GM19099 (cell line): ENCODE results near the gene VPS18.

ENCODE experiments used
- POLR2A ChIP-seq: IDR thresholded peaks from 3 replicates; pipeline ENCODE4 v1.6.1; 2011; ENCODE audit warnings: low read depth; ENCODE audit not compliant: insufficient read length; ENCODE audit errors: extremely low read depth

VPS18 gene

GRCh38 chr15:40930430-40931299, 36.4 kb downstream of the VPS18 start:
- no peak for TF ChIP-seq POLR2A

- TF ChIP-seq POLR2A = no peak
Observed at GRCh38 chr15:40931300-40932142, 37.3 kb downstream of the VPS18 start.

GRCh38 chr15:40932156-40932555, 37.9 kb downstream of the VPS18 start:
- TF ChIP-seq POLR2A = no peak

- no peak for TF ChIP-seq POLR2A
Observed at GRCh38 chr15:40932649-40933516, 38.6 kb downstream of the VPS18 start.

GRCh38 chr15:40933517-40933902, 39.3 kb downstream of the VPS18 start:
- no peak for TF ChIP-seq POLR2A

- TF ChIP-seq POLR2A = no peak
Observed at GRCh38 chr15:40934457-40934856, 40.2 kb downstream of the VPS18 start.

GRCh38 chr15:40936234-40936708, 42.0 kb downstream of the VPS18 start:
- no peak for TF ChIP-seq POLR2A

- TF ChIP-seq POLR2A = no peak
Observed at GRCh38 chr15:40936709-40937666, 42.7 kb downstream of the VPS18 start.

- no peak for TF ChIP-seq POLR2A
Observed at GRCh38 chr15:40937762-40938535, 43.7 kb downstream of the VPS18 start.

- TF ChIP-seq POLR2A = no peak
Observed at GRCh38 chr15:40938536-40938870, 44.3 kb downstream of the VPS18 start.

GRCh38 chr15:40940296-40940801, 46.1 kb downstream of the VPS18 start:
- TF ChIP-seq POLR2A = no peak

GRCh38 chr15:40941068-40941527, 46.8 kb downstream of the VPS18 start:
- TF ChIP-seq POLR2A = no peak
